Ectodermal cell (in vitro differentiated cells): ENCODE measurements around the gene SLC22A16.
"Not testable (repeated sequence)": the region's sequence is repeated elsewhere in the genome, so short reads cannot be mapped to it uniquely, and the experiment has no call there.

Source experiments
- H3K27ac ChIP-seq: 2 replicates; pipeline ENCODE4 v1.7.0; 2013; ENCODE audit warnings: mild to moderate bottlenecking, low read depth, low read length; ENCODE audit not compliant: insufficient read depth, poor library complexity, severe bottlenecking
- H3K27me3 ChIP-seq: 2 replicates; pipeline ENCODE4 v1.7.0; 2013; ENCODE audit warnings: mild to moderate bottlenecking, low read length; ENCODE audit not compliant: insufficient read depth, control insufficient read depth, poor library complexity, severe bottlenecking
- H3K36me3 ChIP-seq: one replicate; pipeline ENCODE4 v1.7.0; 2013; ENCODE audit warnings: low read length; ENCODE audit not compliant: control insufficient read depth, insufficient read depth
- H3K4me1 ChIP-seq: one replicate; pipeline ENCODE4 v1.7.0; 2013; ENCODE audit warnings: low read length; ENCODE audit not compliant: control insufficient read depth, insufficient read depth
- H3K4me3 ChIP-seq: 2 replicates; pipeline ENCODE4 v1.7.0; 2013; ENCODE audit warnings: low read depth, low read length, control low read depth; ENCODE audit not compliant: insufficient read depth
- H3K9me3 ChIP-seq: 2 replicates; pipeline ENCODE4 v1.7.0; 2013; ENCODE audit warnings: mild to moderate bottlenecking, low read length, moderate library complexity; ENCODE audit not compliant: control insufficient read depth
- WGBS, 2 experiments: methylation state at CpG; one replicate each; pipeline ENCODE4 v1.1.7; 2013; ENCODE audit warnings: missing lambda C conversion rate in 2 of 2; 5-methylcytosine and 5-hydroxymethylcytosine counted together

Gene SLC22A16

DNA sequence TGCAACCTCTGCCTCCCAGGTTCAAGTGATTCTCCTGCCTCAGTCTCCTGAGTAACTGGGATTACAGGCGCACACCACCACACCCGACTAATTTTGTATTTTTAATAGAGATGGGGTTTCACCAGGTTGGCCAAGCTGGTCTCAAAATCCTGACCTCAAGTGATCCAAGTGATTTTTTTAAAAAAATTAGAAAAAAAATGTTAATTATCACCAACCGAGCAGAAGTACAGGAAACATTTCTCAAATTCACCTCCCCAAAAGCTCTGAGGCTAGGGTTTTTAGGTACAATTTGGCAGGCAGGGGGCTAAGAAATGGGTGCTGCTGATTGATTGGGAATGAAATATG lies 14.9 kb upstream of the SLC22A16 start:
- Histone ChIP-seq H3K9me3 (no peaks in the 10 kb centered on the region), H3K4me3 (no peak overlapping the region), H3K4me1 (no peaks in the 10 kb centered on the region)

DNA sequence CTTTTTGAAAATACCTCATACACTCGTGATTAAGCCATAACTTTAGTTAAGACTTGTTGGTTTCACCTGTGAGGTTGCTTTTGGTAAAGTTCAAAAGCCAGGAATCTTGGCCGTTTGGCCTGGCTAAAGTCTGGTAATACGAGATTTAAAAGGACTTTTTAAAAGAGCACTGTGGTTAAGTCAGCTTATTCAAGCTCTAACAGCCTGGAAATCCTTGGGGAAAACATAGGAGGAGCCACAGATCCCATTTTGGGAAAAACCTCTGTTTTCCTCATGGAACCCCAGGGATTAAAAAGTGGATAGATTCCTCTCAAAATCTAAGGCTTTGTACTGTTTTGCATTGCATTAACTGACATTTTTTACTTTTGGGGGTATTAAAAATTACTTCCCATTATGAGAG lies 13.7 kb upstream of the SLC22A16 start:
- Histone ChIP-seq H3K4me3 (no peak overlapping the region), H3K4me1 (no peaks in the 10 kb centered on the region), H3K27ac (no peak overlapping the region), H3K27me3 (no peaks in the 10 kb centered on the region), H3K36me3 (no peaks in the 10 kb centered on the region), H3K9me3 (no peaks in the 10 kb centered on the region)
- WGBS, 2 experiments = 79 to 83% methylated on average over 3 of the region's 3 CpGs

More for the DNA sequence above, 14.9 kb upstream of the SLC22A16 start:
- 100% methylated on average over 2 to 3 of the region's 3 CpGs for WGBS, 2 experiments
- Histone ChIP-seq H3K27me3 (no peaks in the 10 kb centered on the region), H3K27ac (no peak overlapping the region), H3K36me3 (no peaks in the 10 kb centered on the region)

DNA sequence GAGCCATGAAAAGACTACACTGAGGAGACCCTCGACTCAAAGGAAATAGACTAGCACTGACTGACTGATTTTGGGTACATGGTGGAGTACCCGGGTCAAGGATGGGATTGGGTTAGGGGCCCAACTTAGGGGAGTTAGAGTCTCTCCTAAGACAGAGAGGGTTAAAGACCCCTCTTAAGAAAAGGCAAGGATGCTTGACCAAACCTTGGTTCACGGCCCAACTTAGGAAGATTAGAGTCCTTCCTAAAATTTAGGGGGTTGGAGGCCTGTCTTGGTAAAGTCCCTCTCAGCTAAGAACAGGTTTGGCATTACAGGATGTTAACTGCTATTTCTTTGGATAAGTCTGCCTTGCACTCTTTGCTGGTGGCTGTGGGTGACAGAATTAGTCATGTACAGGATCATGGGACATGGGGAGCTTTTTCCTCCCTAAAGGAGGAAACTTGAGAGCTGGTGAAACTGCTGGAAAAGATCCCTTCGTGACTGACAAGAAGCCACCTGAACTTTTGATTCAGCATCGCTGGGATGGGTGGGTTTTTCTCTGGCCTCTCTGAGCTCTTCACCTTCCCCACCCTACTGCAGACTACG lies 12.3 kb upstream of the SLC22A16 start:
- Histone ChIP-seq H3K27me3 (no peaks in the 10 kb centered on the region), H3K36me3 (no peaks in the 10 kb centered on the region), H3K27ac (no peak overlapping the region), H3K4me3 (no peak overlapping the region), H3K4me1 (no peaks in the 10 kb centered on the region), H3K9me3 (no peaks in the 10 kb centered on the region)
- 92% methylated on average over 6 of the region's 6 CpGs for WGBS, 2 experiments

DNA sequence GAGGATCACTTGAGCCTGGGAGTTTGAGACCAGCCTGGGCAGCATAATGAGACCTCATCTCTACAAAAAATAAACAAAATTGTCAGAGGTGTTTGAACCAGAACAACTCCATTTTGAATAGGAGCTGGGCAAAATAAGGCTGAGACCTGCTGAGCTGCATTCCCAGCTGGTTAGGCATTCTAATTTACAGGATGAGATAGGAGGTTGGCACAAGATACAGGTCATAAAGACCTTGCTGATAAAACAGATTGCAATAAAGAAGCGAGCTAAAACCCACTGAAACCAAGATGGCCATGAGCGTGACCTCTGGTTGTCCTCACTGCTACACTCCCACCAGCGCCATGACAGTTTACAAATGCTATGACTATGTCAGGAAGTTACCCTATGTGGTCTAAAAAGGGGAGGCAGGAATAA lies 11.6 kb upstream of the SLC22A16 start:
- not testable (repeated sequence) for H3K27me3 ChIP-seq, H3K27ac ChIP-seq
- WGBS, 2 experiments = 93 to 97% methylated on average over 3 of the region's 3 CpGs

DNA sequence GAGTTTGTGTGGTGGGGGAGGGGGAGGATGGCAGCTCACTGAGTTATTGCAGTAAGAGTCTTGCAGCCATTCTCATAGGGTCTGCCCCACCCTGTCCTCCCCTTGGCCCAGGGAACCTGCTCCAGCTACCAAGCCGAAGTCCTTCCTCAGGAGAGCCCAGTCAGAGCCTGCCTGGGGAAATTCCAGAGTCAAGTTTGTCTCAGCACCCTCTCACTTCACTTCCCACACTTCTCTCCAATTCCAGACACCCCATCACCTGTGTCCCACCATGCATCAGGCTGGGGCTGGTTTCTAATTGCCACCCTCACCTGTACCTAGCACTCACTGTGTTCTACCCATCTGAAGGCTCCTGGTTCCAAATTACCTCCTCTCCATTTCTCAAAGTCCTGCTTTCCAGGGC lies 10.3 kb upstream of the SLC22A16 start:
- no peaks in the 10 kb centered on the region for H3K4me1 ChIP-seq
- H3K27ac ChIP-seq = no peak overlapping the region
- H3K36me3 ChIP-seq = no peaks in the 10 kb centered on the region
- no peaks in the 10 kb centered on the region for H3K27me3 ChIP-seq
- 88 to 100% methylated on average over 1 of the region's 1 CpG for WGBS, 2 experiments
- H3K9me3 ChIP-seq = no peaks in the 10 kb centered on the region
- no peak overlapping the region for H3K4me3 ChIP-seq

More for the DNA sequence above, 11.6 kb upstream of the SLC22A16 start:
- H3K4me1 ChIP-seq, H3K36me3 ChIP-seq, H3K9me3 ChIP-seq, H3K4me3 ChIP-seq: not testable (repeated sequence)

DNA sequence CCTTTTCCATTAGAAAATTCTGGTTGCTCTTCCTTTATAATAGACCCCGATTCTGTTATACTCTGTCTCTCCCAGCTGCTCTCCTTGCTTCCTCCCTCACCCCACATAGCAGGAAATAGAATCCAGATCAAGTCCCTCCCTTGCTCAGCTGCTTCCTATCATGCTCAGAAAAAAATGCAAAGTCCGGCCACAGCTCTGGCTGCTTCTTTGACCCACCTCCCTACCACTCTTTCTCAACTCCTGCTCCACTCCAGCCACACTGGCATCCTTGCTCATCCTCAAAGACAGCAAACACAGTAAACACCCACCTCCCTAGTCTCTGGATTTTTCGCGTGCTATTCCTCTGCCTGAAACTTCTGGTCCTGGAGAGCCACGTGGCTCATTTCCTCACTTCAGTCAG lies 9.1 kb upstream of the SLC22A16 start:
- Histone ChIP-seq H3K9me3 (no peaks in the 10 kb centered on the region), H3K27me3 (no peaks in the 10 kb centered on the region), H3K4me3 (no peak overlapping the region), H3K27ac (no peak overlapping the region), H3K36me3 (no peaks in the 10 kb centered on the region), H3K4me1 (no peaks in the 10 kb centered on the region)
- WGBS, 2 experiments = 79 to 80% methylated on average over 5 of the region's 5 CpGs

DNA sequence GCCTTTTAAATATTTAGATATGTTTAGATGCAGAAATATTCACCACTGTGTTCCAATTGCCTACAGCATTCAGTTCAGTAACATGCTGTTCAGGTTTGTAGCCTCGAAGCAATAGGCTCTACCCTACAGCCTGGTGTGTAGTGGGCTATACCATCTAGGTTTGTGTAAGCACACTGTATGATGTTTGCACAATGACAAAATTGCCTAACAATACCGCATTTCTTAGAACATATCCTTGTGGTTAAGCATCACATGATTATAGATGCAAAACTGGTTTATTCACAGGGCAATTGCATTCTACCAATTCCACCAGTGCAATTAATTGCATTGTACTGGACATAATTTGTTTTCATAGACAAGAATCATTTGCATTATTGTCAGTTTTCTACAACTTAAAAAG lies 7.9 kb upstream of the SLC22A16 start:
- H3K4me3 ChIP-seq = no peak overlapping the region
- H3K27me3 ChIP-seq = no peaks in the 10 kb centered on the region
- 86 to 93% methylated on average over 2 of the region's 2 CpGs for WGBS, 2 experiments
- H3K9me3 ChIP-seq = no peaks in the 10 kb centered on the region
- no peaks in the 10 kb centered on the region for H3K36me3 ChIP-seq
- H3K27ac ChIP-seq = no peak overlapping the region
- no peaks in the 10 kb centered on the region for H3K4me1 ChIP-seq

DNA sequence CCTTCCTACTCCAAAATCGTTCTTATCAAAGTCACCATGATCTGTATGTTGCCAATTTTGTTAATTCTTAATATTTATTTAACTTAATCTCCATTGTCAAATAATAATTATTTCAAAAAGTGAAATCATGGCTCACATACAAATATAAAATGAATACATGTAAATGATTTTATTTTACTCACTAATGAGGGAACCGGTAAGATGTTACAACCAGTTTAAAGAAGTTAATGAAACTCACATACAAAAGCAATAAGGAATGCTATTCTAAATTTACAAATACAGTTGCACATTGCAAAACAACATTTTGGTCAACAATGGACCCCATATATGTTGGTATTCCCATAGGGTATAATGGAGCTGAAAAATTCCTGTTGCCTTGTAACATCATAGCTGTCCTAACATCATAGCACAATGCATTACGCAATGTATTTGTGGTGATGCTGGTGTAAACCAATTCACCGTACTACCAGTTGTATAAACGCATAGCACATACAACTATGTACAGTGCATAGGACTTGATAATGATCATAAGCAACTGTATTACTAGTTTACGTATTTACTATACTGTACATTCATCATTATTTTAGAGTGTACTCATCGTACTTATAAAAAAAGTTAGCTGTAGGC lies 6.5 kb upstream of the SLC22A16 start:
- WGBS, 2 experiments = 90 to 96% methylated on average over 3 to 6 of the region's 7 CpGs
- H3K36me3 ChIP-seq = no peaks in the 10 kb centered on the region
- no peak overlapping the region for H3K27ac ChIP-seq
- H3K9me3 ChIP-seq = no peaks in the 10 kb centered on the region
- H3K27me3 ChIP-seq = no peaks in the 10 kb centered on the region
- H3K4me3 ChIP-seq = no peak overlapping the region
- no peaks in the 10 kb centered on the region for H3K4me1 ChIP-seq

DNA sequence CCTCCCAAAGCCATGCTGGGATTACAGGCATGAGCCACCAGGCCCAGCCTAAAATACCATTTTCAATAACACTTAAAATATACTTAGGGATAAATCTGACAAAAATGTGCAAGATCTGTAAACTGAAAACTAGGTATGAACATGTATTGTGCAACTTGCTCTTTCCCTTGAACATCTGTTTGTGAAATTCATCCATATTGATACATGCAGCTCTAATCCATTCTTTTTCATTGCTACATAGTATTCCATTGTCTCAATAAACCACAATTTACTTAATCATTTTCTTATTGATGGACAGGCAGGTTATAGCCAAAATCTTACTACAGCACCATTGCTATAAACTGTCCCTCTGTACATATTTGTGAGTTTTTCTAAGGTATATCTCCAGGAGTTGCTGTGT lies 4.7 kb upstream of the SLC22A16 start:
- Histone ChIP-seq H3K27me3 (peaks cover 11% of the 10 kb centered on the region), H3K4me1 (no peaks in the 10 kb centered on the region), H3K36me3 (no peaks in the 10 kb centered on the region), H3K27ac (no peak overlapping the region), H3K9me3 (no peaks in the 10 kb centered on the region), H3K4me3 (no peak overlapping the region)

DNA sequence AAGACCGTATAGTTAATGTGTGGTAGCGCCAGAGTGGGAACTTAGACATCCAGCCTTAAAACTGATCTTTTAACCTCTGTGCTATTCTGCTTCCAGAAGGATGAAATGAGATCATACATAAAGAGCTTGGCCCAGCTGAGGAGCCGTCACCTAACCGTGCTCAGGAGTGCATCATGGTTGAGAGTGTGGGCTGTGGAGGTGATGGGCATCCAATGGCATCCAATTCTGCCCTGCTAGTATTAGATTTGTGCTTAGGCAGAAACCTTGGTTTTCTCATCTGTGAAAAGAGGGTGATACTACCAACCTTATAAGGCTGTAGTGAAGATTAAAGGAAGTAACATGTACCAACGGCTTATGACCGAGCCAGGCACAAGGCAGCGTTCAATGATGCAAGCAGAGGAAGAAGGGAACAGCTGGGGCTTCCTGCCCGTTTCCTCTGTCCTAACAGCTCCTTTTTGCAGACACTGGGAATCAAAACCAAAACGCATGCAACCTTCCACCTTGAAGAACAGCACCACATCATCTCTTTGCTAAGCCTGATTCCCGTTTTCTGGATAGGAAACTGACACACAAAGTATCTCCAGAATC lies 1.3 kb downstream of the SLC22A16 start:
- peaks cover 20% of the 10 kb centered on the region for H3K27me3 ChIP-seq
- no peak overlapping the region for H3K4me3 ChIP-seq
- H3K27ac ChIP-seq = no peak overlapping the region
- WGBS, 2 experiments = 92 to 93% methylated on average over 10 of the region's 10 CpGs
- no peaks in the 10 kb centered on the region for H3K9me3 ChIP-seq
- H3K36me3 ChIP-seq = no peaks in the 10 kb centered on the region
- no peaks in the 10 kb centered on the region for H3K4me1 ChIP-seq
